Measurements from ENCODE around the gene CHAC1.

- TF ChIP-seq KDM1A (CRISPR knock-in tag; IDR thresholded peaks at IDR 0.05) (no peak), CTCF (CRISPR knock-in tag; IDR thresholded peaks at IDR 0.05) (no peak), ZFX (CRISPR knock-in tag; IDR thresholded peaks at IDR 0.05; ENCODE audit: low read depth) (no peak), ZC3H13 (CRISPR knock-in tag; IDR thresholded peaks at IDR 0.05) (no peak), SP2 (CRISPR knock-in tag; IDR thresholded peaks at IDR 0.05) (no peak), ZFY (CRISPR knock-in tag; IDR thresholded peaks at IDR 0.05) (no peak)
Measured at GRCh38 chr15:40914013-40914412, 39.3 kb upstream of the CHAC1 start.
